ENCODE data around the gene BAHCC1.

DNA sequence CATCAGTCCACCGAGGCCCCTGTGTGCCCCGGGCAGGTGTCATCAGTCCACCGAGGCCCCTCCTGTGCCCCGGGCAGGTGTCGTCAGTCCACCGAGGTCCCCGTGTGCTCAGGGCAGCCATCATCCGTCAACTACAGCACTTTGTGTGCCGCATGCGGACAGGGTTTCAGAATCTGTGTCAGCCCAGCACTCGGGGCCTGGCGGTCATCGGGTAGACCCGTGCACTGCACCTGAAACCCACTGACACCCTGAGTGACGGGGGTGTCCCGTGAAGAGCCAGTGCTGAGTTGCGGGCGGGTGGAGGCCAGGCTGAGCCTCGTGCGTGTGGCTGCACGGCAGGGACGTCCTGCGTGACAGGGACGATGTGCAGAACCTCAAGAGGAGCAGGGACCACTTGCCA is 38.4 kb downstream of the BAHCC1 start:
- no peak for TF ChIP-seq EZH2phosphoT487 (IDR thresholded peaks at IDR 0.05; ENCODE audit: borderline replicate concordance, low read length)
- TF ChIP-seq, protein P1, sequence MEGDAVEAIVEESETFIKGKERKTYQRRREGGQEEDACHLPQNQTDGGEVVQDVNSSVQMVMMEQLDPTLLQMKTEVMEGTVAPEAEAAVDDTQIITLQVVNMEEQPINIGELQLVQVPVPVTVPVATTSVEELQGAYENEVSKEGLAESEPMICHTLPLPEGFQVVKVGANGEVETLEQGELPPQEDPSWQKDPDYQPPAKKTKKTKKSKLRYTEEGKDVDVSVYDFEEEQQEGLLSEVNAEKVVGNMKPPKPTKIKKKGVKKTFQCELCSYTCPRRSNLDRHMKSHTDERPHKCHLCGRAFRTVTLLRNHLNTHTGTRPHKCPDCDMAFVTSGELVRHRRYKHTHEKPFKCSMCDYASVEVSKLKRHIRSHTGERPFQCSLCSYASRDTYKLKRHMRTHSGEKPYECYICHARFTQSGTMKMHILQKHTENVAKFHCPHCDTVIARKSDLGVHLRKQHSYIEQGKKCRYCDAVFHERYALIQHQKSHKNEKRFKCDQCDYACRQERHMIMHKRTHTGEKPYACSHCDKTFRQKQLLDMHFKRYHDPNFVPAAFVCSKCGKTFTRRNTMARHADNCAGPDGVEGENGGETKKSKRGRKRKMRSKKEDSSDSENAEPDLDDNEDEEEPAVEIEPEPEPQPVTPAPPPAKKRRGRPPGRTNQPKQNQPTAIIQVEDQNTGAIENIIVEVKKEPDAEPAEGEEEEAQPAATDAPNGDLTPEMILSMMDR (conservative IDR thresholded peaks at IDR 0.05; ENCODE audit: low read depth, low read length), result no peak
